GM12875 (cell line): ENCODE data around the gene SNX22.
"Not testable (repeated sequence)": the region's sequence is repeated elsewhere in the genome, so short reads cannot be mapped to it uniquely, and the experiment has no call there.

Experiments used
- H3K4me3 ChIP-seq: one replicate; pipeline ENCODE4 v1.5.1; 2011; ENCODE audit warnings: low read depth, low read length, control low read depth
- TF ChIP-seq, protein P1 (sequence below): IDR thresholded peaks from 2 replicates; pipeline ENCODE4 v1.5.1; 2011; ENCODE audit warnings: low read depth, mild to moderate bottlenecking, control low read depth, inconsistent platforms, low read length, moderate library complexity, borderline replicate concordance; ENCODE audit not compliant: insufficient read depth

The SNX22 gene

GRCh38 chr15:64151727-64152506 lies at the start of gene SNX22:
Gene SNX22 (plus strand): TSS chr15:64151731. CDS start chr15:64151776, 45 bp downstream.
- peak within 1 kb of the TSS; percentile 97 for H3K4me3 ChIP-seq
- TF ChIP-seq, protein P1, sequence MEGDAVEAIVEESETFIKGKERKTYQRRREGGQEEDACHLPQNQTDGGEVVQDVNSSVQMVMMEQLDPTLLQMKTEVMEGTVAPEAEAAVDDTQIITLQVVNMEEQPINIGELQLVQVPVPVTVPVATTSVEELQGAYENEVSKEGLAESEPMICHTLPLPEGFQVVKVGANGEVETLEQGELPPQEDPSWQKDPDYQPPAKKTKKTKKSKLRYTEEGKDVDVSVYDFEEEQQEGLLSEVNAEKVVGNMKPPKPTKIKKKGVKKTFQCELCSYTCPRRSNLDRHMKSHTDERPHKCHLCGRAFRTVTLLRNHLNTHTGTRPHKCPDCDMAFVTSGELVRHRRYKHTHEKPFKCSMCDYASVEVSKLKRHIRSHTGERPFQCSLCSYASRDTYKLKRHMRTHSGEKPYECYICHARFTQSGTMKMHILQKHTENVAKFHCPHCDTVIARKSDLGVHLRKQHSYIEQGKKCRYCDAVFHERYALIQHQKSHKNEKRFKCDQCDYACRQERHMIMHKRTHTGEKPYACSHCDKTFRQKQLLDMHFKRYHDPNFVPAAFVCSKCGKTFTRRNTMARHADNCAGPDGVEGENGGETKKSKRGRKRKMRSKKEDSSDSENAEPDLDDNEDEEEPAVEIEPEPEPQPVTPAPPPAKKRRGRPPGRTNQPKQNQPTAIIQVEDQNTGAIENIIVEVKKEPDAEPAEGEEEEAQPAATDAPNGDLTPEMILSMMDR: no peak

DNA sequence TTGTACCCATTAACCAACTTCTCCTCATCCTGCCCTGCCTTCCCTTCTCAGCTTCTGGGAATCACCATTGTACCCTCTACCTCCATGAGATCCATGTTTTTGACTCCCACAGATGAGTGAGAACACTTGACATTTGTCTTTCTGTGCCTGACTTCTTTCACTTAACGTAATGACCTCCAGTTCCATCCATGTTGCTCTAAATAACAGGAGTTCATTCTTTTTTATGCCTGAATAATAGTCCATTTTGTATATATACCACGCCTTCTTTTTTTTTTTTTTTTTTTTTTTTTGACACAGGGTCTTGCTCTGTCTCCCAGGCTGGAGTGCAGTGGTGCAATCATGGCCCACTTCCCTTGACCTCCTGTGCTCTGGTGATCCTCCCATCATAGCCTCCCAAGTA lies 49.0 kb upstream of the SNX22 start:
- TF ChIP-seq, protein P1: no peak
- no peak overlapping the region for H3K4me3 ChIP-seq

DNA sequence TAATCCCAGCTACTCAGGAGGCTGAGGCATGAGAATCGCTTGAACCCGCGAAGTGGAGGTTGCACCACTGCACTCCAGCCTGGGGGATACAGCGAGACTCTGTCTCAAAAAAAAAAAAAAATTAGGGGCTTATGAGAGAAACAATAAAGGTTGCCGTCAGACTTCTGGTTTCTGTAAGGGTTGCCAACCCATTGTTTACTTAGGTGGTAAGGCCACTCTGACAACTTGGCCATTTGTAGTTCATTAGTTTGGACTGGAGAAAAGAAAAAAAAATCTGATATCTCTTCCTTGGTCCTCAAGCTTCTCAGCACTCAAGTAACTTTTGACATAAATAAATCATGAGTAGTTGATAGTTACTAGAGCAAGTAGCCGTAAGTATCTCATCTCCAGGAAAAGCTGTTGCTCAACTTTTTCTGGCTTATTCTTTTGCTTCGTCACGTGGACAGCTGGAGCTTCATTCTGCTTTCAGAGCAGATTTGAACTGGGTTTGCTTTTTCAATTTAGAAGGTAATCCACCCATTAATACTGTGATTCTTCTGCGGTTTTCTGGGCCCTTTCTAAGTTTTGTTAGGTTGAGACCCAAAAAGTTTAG lies 46.3 kb upstream of the SNX22 start:
- TF ChIP-seq, protein P1: no peak

DNA sequence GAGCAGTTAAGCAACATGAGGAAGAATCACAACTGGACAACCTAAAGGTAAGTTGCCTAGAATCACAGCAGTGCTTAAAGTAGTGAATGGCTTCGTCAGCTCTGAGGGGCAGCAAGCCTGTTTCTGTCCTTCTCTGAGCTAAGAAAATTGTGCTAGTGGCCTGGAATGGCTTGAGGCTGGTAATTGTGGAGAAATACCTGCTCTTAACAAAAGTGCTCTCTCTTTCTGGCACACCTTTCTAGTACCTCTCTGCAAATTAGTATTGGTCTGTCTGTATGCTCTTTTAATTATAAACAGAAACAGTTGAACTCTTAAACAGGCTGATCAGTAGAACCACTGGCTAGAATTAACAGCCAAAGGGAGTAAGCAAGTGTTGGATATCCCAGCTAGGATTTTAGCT lies 44.2 kb upstream of the SNX22 start:
- TF ChIP-seq, protein P1: no peak
- no peak overlapping the region for H3K4me3 ChIP-seq

More for the DNA sequence above, 46.3 kb upstream of the SNX22 start:
- H3K4me3 ChIP-seq: no peak overlapping the region

DNA sequence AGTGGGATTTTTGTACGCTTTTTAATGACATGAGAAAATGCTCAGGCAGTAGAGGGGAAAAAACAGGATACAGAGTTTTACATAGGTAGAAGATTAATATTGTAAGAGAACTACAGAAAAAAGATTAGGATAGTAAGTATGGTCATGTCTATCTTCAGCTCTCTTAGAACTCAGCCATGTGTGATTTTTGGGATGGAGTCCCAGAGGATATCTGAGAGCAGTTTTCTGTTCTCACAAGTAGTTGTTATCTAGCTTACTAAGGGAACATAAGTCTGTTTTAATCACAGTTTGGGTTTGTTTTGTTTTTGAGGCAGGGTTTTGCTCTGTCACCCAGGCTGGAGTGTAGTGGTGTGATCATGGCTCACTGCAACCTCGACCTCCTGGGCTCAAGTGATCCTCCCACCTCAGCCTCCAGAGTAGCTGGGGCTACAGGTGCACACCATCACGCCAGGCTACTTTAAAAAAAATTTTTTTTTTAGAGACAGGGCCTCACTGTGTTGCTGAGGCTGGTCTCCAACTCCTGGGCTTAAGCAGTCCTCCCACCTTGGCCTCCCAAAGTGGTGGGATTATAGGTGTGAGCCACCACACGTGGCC lies 41.3 kb upstream of the SNX22 start:
- not testable (repeated sequence) for H3K4me3 ChIP-seq

DNA sequence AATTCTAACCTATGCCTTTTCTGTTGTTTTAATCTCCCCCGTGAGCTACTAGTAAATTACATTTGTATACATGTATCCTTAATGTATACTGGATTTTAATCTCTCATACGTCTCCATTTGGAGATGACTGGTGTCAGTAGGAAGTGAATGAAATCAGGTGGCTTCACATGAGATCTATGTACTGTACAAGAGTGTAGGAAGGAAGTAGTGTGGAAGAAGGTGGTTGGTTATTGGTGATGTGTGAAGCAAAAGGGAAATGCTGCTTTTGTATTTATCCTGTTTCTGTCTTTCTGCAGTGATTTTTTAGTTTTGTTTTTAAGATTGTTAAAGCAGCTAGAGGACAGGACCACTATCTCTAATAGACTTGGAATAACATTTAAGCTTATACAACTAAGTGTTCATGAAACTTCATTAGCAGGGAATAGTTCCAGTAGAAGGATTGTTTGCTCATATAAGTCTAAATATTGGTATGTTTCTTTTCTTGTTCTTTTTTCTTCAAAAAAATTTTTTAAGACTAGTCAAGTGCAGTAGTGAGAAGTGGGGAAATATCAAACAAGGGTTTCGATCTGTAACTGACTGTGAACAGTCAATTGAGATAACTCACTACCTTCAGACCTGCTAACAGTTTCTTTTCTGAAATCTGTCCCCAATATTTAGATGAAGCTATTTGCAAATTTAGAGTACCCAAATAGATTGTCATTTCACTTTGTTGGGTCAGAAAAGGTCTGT lies 40.4 kb upstream of the SNX22 start:
- H3K4me3 ChIP-seq: no peak overlapping the region
- TF ChIP-seq, protein P1: no peak

DNA sequence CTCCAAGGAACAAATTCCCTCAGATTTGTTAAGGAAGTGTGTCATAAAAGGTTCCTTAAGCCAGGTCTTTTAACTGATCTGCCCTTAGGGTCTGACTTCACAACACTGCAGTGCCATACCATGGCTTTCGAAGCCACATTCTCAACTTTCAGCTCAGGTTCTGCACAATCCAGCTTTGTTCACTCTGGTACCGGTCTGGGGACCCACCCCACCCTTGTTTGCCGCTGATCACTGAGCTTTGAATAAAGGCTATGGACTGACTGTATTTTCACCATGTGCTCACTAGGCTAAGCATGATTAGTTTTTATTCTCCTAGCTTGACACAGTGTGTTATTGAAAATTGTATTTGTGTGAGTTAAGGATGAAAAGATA lies 39.9 kb upstream of the SNX22 start:
- H3K4me3 ChIP-seq: no peak overlapping the region
- TF ChIP-seq, protein P1: no peak
